D341Med (cell line): Measurements from ENCODE around the gene ALDH3A1.

Source experiments
- DNase-seq: peaks from one replicate; pipeline ENCODE4 v3.0.0; 2012; ENCODE audit warnings: low spot score

ALDH3A1 gene

DNA sequence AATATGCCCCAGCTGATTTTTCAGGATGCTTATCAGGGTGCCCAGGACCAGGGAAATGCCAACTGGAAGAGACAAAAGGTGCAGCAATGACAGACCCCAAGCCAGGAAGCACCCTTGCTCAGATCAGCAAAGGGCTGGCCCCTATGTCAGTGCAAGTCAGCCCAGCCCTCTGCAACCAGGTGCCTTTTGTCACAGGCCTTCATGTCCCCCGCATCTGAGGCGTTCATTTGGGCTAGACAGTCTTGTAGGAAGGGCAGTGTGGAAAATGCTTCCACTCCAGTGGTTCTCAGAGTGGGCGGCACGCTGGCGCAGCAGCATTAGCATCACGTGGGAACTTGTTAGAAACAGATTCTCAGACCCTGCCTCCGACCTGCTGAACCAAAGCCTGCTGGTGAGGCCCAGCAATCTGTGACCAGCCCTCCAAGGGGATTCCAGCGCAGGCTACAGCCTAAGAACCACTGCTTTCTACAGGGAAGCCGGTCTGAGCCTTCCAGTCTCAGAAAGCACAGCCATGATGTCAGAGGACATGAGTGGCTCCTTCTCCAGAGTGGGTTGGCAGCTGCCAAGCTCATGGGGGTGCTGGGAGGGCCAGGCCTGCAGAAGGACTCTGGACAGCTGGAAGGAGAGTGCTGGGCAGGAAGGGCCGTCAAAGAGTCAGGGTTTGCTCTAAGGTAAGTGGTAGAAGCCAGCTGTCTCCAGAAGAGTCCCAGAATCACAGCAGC lies 44.8 kb downstream of the ALDH3A1 start:
- no peak for DNase-seq

DNA sequence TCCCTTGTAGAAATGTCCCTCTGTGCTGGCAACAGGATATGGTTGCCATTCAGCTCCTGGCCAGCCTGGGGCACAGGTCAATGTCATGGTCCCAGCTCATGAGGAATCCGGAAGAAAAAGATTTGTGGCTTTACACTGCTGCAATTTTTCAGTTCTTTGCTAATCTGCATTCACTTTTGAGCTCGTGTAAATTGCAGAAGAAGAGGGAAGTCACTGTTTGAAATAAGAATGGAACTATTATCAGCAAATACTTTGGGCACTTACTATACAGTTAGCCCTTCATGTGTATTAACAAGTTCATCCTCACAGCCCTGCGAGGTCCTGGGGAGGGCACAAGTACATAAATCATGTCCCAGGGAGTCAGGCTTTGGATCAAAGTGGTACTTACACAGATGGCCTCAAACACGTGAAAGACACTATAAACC lies 45.9 kb downstream of the ALDH3A1 start:
- DNase-seq = no peak
